ENCODE measurements around the gene NFIB. TPM values are rescaled to one million over a fixed set of nuclear protein-coding genes. Genes with fewer than 3 reads are reported as not detected.

NFIB gene
- total RNA-seq, 1 experiment from 2014 or later: 12.5 TPM

DNA sequence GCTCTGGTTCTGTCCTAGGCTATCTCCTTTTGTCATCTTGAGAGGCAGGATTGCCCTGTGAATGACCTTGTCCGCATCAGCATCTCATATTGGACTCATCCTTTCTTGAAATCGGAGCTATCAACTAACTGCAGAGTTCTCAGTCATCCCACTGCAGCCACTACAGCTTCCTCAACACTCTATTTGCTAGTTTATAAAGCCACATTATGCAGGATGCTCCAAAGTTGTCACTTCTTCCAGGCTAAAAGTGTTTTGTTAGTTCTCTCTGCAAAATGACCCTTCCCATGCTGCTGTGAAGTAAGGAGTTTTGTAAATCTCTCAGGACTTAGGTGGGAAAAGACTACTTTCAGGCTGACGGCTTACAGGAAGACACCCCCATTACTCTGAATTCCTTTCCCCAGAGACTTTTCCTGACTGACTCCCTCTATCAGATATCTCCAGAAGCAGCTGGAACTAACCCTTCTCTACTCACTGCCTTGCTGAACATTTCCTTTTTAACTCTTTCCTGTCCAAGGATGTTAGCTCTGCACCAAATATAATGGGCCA is 257.6 kb downstream of the NFIB start (continued):
- TF ChIP-seq ZNF532 (CRISPR knock-in tag; IDR thresholded peaks at IDR 0.05; ENCODE audit: borderline replicate concordance) (no peak), ELF4 (CRISPR knock-in tag; IDR thresholded peaks at IDR 0.05; ENCODE audit: low read depth) (no peak), PRDM15 (CRISPR knock-in tag; IDR thresholded peaks at IDR 0.05) (no peak), HMGA2 (CRISPR knock-in tag; IDR thresholded peaks at IDR 0.05) (no peak), ZNF232 (CRISPR knock-in tag; IDR thresholded peaks at IDR 0.05) (no peak), NFATC4 (CRISPR knock-in tag; IDR thresholded peaks at IDR 0.05) (no peak), NR2C2 (CRISPR knock-in tag; IDR thresholded peaks at IDR 0.05) (no peak), ZNF317 (CRISPR knock-in tag; IDR thresholded peaks at IDR 0.05; ENCODE audit: borderline replicate concordance, low read depth) (no peak), NFE2L1 (CRISPR knock-in tag; IDR thresholded peaks at IDR 0.05) (no peak)

GRCh38 chr9:14054096-14054495 is 259.8 kb downstream of the NFIB start:
- Mint-ChIP-seq H3K4me3 (no peak overlapping the region), H3K9me3 (no peaks in the 10 kb centered on the region), H3K27me3 (ENCODE audit: low read depth) (no peaks in the 10 kb centered on the region), H3K36me3 (no peaks in the 10 kb centered on the region), H3K4me1 (peaks cover 7% of the 10 kb centered on the region), H3K27ac (no peak overlapping the region)
- ChIA-PET POLR2A (no interaction called here), CTCF (no interaction called here)
- ATAC-seq (no peak), DNase-seq (ENCODE audit: low spot score) (no peak)
- TF ChIP-seq, protein P1, sequence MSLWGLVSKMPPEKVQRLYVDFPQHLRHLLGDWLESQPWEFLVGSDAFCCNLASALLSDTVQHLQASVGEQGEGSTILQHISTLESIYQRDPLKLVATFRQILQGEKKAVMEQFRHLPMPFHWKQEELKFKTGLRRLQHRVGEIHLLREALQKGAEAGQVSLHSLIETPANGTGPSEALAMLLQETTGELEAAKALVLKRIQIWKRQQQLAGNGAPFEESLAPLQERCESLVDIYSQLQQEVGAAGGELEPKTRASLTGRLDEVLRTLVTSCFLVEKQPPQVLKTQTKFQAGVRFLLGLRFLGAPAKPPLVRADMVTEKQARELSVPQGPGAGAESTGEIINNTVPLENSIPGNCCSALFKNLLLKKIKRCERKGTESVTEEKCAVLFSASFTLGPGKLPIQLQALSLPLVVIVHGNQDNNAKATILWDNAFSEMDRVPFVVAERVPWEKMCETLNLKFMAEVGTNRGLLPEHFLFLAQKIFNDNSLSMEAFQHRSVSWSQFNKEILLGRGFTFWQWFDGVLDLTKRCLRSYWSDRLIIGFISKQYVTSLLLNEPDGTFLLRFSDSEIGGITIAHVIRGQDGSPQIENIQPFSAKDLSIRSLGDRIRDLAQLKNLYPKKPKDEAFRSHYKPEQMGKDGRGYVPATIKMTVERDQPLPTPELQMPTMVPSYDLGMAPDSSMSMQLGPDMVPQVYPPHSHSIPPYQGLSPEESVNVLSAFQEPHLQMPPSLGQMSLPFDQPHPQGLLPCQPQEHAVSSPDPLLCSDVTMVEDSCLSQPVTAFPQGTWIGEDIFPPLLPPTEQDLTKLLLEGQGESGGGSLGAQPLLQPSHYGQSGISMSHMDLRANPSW (CRISPR knock-in tag; conservative IDR thresholded peaks at IDR 0.05; ENCODE audit: low read depth): no peak
- TF ChIP-seq ERG (CRISPR knock-in tag; IDR thresholded peaks at IDR 0.05) (no peak), JUN (CRISPR knock-in tag; IDR thresholded peaks at IDR 0.05) (no peak), CBFB (CRISPR knock-in tag; IDR thresholded peaks at IDR 0.05; ENCODE audit: low read depth) (no peak), NR3C1 (CRISPR knock-in tag; conservative IDR thresholded peaks at IDR 0.05; ENCODE audit: low read depth) (no peak), SMAD4 (CRISPR knock-in tag; IDR thresholded peaks at IDR 0.05) (no peak), SP1 (CRISPR knock-in tag; conservative IDR thresholded peaks at IDR 0.05) (no peak), OVOL2 (CRISPR knock-in tag; IDR thresholded peaks at IDR 0.05; ENCODE audit: borderline replicate concordance) (no peak)
- TF ChIP-seq, protein P2, sequence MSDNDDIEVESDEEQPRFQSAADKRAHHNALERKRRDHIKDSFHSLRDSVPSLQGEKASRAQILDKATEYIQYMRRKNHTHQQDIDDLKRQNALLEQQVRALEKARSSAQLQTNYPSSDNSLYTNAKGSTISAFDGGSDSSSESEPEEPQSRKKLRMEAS (CRISPR knock-in tag; IDR thresholded peaks at IDR 0.05): no peak
- TF ChIP-seq, protein P3, sequence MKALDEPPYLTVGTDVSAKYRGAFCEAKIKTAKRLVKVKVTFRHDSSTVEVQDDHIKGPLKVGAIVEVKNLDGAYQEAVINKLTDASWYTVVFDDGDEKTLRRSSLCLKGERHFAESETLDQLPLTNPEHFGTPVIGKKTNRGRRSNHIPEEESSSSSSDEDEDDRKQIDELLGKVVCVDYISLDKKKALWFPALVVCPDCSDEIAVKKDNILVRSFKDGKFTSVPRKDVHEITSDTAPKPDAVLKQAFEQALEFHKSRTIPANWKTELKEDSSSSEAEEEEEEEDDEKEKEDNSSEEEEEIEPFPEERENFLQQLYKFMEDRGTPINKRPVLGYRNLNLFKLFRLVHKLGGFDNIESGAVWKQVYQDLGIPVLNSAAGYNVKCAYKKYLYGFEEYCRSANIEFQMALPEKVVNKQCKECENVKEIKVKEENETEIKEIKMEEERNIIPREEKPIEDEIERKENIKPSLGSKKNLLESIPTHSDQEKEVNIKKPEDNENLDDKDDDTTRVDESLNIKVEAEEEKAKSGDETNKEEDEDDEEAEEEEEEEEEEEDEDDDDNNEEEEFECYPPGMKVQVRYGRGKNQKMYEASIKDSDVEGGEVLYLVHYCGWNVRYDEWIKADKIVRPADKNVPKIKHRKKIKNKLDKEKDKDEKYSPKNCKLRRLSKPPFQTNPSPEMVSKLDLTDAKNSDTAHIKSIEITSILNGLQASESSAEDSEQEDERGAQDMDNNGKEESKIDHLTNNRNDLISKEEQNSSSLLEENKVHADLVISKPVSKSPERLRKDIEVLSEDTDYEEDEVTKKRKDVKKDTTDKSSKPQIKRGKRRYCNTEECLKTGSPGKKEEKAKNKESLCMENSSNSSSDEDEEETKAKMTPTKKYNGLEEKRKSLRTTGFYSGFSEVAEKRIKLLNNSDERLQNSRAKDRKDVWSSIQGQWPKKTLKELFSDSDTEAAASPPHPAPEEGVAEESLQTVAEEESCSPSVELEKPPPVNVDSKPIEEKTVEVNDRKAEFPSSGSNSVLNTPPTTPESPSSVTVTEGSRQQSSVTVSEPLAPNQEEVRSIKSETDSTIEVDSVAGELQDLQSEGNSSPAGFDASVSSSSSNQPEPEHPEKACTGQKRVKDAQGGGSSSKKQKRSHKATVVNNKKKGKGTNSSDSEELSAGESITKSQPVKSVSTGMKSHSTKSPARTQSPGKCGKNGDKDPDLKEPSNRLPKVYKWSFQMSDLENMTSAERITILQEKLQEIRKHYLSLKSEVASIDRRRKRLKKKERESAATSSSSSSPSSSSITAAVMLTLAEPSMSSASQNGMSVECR (CRISPR knock-in tag; IDR thresholded peaks at IDR 0.05; ENCODE audit: borderline replicate concordance): no peak
- TF ChIP-seq, protein P4, sequence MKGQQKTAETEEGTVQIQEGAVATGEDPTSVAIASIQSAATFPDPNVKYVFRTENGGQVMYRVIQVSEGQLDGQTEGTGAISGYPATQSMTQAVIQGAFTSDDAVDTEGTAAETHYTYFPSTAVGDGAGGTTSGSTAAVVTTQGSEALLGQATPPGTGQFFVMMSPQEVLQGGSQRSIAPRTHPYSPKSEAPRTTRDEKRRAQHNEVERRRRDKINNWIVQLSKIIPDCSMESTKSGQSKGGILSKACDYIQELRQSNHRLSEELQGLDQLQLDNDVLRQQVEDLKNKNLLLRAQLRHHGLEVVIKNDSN (CRISPR knock-in tag; IDR thresholded peaks at IDR 0.05): no peak
